ENCODE results near the gene UNC5A. TPM values are rescaled to one million over a fixed set of nuclear protein-coding genes. Genes with fewer than 3 reads are reported as not detected.

Gene UNC5A
- total RNA-seq, 2 experiments from 2014 or later, result not detected

DNA sequence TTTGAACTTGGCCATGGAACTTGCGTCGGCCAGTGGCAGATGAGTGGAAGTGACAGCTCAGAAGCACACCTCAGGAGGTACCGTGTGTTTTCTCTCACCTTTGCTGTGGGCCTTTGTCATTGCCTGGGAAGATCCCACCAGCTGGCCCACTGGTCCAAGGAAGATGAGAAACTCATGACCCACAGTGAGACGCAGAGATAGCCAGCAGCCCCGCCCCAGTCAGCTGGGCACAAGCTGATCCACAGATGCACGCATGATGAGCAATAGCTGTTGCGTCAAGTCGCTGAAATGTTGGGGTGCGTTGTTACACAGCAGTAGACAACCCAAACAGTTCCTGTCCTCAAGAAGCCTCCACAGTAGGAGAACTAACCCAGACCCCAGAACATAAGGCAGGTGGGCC, 30.8 kb upstream of the UNC5A start:
- intact Hi-C loops (cut with DNase I, micrococcal nuclease), result no loop called here
- H3K27me3 Mint-ChIP-seq, result peaks cover 58% of the 10 kb centered on the region
- POLR2A ChIA-PET, result no interaction called here

DNA sequence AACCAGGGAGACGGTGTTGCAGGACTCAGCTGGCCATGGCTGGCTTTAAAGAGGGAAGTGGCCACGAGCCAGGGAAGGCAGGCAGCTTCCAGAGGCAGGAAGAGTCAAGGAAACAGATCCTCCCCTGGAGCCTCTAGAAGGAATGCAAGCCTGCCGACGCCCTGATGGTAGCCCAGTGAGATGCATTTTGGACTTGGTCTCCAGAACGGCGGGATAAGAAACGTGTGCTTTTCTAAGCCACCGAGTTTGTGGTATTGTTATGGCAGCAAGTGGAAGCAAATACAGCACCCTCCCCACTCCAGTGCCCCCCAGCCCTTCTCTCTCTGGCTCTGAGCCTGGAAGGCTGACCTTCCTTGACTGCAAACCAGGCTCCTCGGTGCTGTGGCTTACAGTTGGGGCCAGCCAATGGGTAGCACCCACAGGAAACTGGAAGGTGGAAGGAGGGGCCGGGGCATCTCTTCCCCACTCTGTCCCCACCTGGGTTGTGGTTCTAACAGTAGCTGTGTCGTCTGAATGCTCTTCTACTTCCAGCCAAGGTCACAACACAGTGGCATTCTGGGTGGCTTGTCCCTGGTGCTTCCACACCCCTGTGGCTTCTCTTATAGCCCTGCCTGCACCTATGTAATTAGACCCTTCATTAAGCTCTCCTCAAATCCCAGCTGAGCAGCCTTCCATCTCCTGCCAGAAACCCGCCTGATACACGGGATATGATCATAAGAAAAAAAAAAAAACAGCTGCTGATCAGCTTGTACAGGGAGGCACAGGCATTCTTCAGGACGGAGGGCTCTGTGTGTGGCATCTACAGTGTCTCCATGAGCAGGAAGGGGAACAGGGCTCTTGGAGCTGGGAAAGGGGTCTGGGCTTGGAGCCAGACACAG, 29.9 kb upstream of the UNC5A start:
- H3K36me3 ChIP-seq (ENCODE audit: insufficient read depth, low read length), result no peaks in the 10 kb centered on the region
- TF ChIP-seq, protein P1, sequence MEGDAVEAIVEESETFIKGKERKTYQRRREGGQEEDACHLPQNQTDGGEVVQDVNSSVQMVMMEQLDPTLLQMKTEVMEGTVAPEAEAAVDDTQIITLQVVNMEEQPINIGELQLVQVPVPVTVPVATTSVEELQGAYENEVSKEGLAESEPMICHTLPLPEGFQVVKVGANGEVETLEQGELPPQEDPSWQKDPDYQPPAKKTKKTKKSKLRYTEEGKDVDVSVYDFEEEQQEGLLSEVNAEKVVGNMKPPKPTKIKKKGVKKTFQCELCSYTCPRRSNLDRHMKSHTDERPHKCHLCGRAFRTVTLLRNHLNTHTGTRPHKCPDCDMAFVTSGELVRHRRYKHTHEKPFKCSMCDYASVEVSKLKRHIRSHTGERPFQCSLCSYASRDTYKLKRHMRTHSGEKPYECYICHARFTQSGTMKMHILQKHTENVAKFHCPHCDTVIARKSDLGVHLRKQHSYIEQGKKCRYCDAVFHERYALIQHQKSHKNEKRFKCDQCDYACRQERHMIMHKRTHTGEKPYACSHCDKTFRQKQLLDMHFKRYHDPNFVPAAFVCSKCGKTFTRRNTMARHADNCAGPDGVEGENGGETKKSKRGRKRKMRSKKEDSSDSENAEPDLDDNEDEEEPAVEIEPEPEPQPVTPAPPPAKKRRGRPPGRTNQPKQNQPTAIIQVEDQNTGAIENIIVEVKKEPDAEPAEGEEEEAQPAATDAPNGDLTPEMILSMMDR (IDR thresholded peaks at IDR 0.05), result no peak
- Mint-ChIP-seq H3K9me3 (no peaks in the 10 kb centered on the region), H3K4me1 (ENCODE audit: low read depth) (no peaks in the 10 kb centered on the region), H3K36me3 (ENCODE audit: low read depth) (no peaks in the 10 kb centered on the region), H3K27me3 (peaks cover 56% of the 10 kb centered on the region), H3K27ac (no peak overlapping the region), H3K4me3 (no peak overlapping the region)
- POLR2A ChIA-PET, result no interaction called here
- H3K9me3 ChIP-seq (ENCODE audit: control insufficient read depth in 1 of 2, insufficient read depth in 1 of 2, low read length in 2 of 2), result peaks cover 0 to 4% of the 10 kb centered on the region in 2 experiments
- ATAC-seq (ENCODE audit: poor library complexity), result no peak
- CTCF ChIA-PET, result no interaction called here
- no peak overlapping the region for H3K27ac ChIP-seq (ENCODE audit: low read depth in 1 of 2, low read length in 2 of 2)
- H3K4me3 ChIP-seq (ENCODE audit: low read length), result no peak overlapping the region
- no peaks in the 10 kb centered on the region for H3K4me1 ChIP-seq (ENCODE audit: insufficient read depth, low read length)
- peaks cover 13 to 21% of the 10 kb centered on the region in 2 experiments for H3K27me3 ChIP-seq (ENCODE audit: control insufficient read depth in 1 of 2, insufficient read depth in 2 of 2, low read length in 2 of 2)
- peak in 1 of 14 experiments; percentile 11 for DNase-seq
- intact Hi-C loops (cut with DNase I, micrococcal nuclease), result no loop called here

More for the DNA sequence above, 30.8 kb upstream of the UNC5A start:
- Mint-ChIP-seq H3K36me3 (ENCODE audit: low read depth) (no peaks in the 10 kb centered on the region), H3K4me1 (ENCODE audit: low read depth) (no peaks in the 10 kb centered on the region), H3K27ac (no peak overlapping the region), H3K4me3 (no peak overlapping the region), H3K9me3 (no peaks in the 10 kb centered on the region)
- Histone ChIP-seq H3K4me1 (ENCODE audit: insufficient read depth, low read length) (no peaks in the 10 kb centered on the region), H3K27me3 (ENCODE audit: control insufficient read depth in 1 of 2, insufficient read depth in 2 of 2, low read length in 2 of 2) (peaks cover 12 to 19% of the 10 kb centered on the region in 2 experiments), H3K27ac (ENCODE audit: low read depth in 1 of 2, low read length in 2 of 2) (no peak overlapping the region), H3K36me3 (ENCODE audit: insufficient read depth, low read length) (no peaks in the 10 kb centered on the region), H3K9me3 (ENCODE audit: control insufficient read depth in 1 of 2, insufficient read depth in 1 of 2, low read length in 2 of 2) (peaks cover 0 to 4% of the 10 kb centered on the region in 2 experiments), H3K4me3 (ENCODE audit: low read length) (no peak overlapping the region)
- peak in 1 of 14 experiments; percentile 8 for DNase-seq
- CTCF ChIA-PET, result no interaction called here
- TF ChIP-seq, protein P1 (IDR thresholded peaks at IDR 0.05), result no peak
- no peak for ATAC-seq (ENCODE audit: poor library complexity)

DNA sequence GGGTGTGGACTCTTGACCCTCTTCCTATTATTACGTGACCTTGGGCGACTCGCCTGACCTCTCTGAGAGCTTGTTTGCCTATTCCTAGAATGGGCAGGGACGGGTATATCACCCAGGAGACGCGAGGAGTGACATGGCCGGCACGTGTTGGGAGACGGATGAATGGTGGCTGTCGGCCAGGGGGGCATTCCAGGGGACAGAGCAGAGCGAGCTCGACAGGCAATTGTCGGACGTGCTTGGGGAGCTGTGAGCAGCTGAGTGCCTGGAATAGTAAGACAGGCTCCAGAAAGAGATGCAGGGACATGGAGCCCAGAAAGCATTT, 29.3 kb upstream of the UNC5A start:
- no peaks in the 10 kb centered on the region for H3K4me1 Mint-ChIP-seq (ENCODE audit: low read depth)
- no peak overlapping the region for H3K4me3 Mint-ChIP-seq
- no peak for ATAC-seq (ENCODE audit: poor library complexity)
- H3K36me3 Mint-ChIP-seq (ENCODE audit: low read depth), result no peaks in the 10 kb centered on the region
- Histone ChIP-seq H3K36me3 (ENCODE audit: insufficient read depth, low read length) (no peaks in the 10 kb centered on the region), H3K4me1 (ENCODE audit: insufficient read depth, low read length) (no peaks in the 10 kb centered on the region), H3K27ac (ENCODE audit: low read depth in 1 of 2, low read length in 2 of 2) (no peak overlapping the region), H3K27me3 (ENCODE audit: control insufficient read depth in 1 of 2, insufficient read depth in 2 of 2, low read length in 2 of 2) (peaks cover 15 to 21% of the 10 kb centered on the region in 2 experiments), H3K4me3 (ENCODE audit: low read length) (no peak overlapping the region), H3K9me3 (ENCODE audit: control insufficient read depth in 1 of 2, insufficient read depth in 1 of 2, low read length in 2 of 2) (peaks cover 0 to 9% of the 10 kb centered on the region in 2 experiments)
- no peak overlapping the region for H3K27ac Mint-ChIP-seq
- intact Hi-C loops (cut with DNase I, micrococcal nuclease), result no loop called here
- DNase-seq, result peak in 1 of 14 experiments; percentile 16
- no peaks in the 10 kb centered on the region for H3K9me3 Mint-ChIP-seq
- POLR2A ChIA-PET, result no interaction called here
- CTCF ChIA-PET, result no interaction called here
- TF ChIP-seq, protein P1 (IDR thresholded peaks at IDR 0.05), result no peak
- H3K27me3 Mint-ChIP-seq, result peaks cover 55% of the 10 kb centered on the region

All from CD4-positive, alpha-beta T cell (primary cell).